Large intestine (tissue), 3 donors: Measurements from ENCODE around the gene SBNO1. TPM values are rescaled to one million over a fixed set of nuclear protein-coding genes. Genes with fewer than 3 reads are reported as not detected.
A peak's percentile ranks its signal among the peaks of the same experiment; 100 is the strongest.
"Not testable (repeated sequence)": the region's sequence is repeated elsewhere in the genome, so short reads cannot be mapped to it uniquely, and the experiment has no call there.

Source experiments
- DNase-seq, 2 donors: peaks; one replicate each; pipeline versions ENCODE4 v3.0.0 to v3.0.0-alpha.2; 2013
- H3K27ac ChIP-seq: one replicate; pipeline ENCODE4 v1.5.1; 2013; ENCODE audit warnings: low read length
- H3K27me3 ChIP-seq: 2 replicates; pipeline ENCODE4 v1.6.1; 2013; ENCODE audit warnings: low read length; ENCODE audit not compliant: control insufficient read depth, insufficient read depth
- H3K36me3 ChIP-seq: 2 replicates; pipeline ENCODE4 v1.6.1; 2013; ENCODE audit warnings: low read length; ENCODE audit not compliant: control insufficient read depth, insufficient read depth
- H3K4me1 ChIP-seq: one replicate; pipeline ENCODE4 v1.6.1; 2013; ENCODE audit warnings: low read length; ENCODE audit not compliant: control insufficient read depth, insufficient read depth
- H3K4me3 ChIP-seq: one replicate; pipeline ENCODE4 v1.5.1; 2013; ENCODE audit warnings: low read length
- H3K9me3 ChIP-seq: one replicate; pipeline ENCODE4 v1.6.1; 2013; ENCODE audit warnings: mild to moderate bottlenecking, low read depth, low read length, moderate library complexity; ENCODE audit not compliant: control insufficient read depth
- WGBS: methylation state at CpG from one replicate; pipeline ENCODE4 v1.1.5; 2013; ENCODE audit warnings: low lambda C conversion rate; ENCODE audit not compliant: insufficient coverage; 5-methylcytosine and 5-hydroxymethylcytosine counted together
- polyA plus RNA-seq: library from polyadenylated mRNA; unstranded; fragments of 120-200 nt; gene quantifications from one replicate; pipeline ENCODE4 v1.2.1, GENCODE V29; 2013

SBNO1 gene
- polyA plus RNA-seq, 1 donor = 18.8 TPM

DNA sequence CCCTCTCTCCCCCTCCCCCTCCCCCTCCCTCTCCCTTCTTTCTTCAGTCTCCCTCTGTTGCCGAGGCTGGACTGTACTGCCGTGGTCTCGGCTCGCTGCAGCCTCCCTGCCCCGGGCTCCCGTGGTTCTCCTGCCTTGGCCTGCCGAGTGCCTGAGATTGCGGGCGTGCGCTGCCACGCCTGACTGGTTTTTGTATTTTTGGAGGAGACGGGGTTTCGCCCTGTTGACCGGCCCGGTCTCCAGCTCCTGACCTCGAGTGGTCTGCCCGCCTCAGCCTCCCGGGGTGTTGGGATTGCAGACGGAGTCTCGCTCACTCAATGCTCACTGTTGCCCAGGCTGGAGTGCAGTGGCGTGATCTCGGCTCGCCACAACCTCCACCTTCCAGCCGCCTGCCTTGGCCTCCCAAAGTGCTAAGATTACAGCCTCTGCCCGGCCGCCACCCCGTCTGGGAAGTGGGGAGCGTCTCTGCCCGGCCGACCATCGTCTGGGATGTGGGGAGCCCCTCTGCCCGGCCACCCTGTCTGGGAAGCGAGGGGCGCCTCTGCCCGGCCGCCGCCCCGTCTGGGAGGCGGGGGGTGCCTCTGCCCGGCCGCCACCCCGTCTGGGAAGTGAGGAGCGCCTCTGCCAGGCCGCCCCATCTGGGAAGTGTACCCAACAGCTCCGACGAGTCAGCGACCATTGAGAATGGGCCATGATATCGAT, 7.2 kb upstream of the SBNO1 start:
- H3K4me3 ChIP-seq, H3K36me3 ChIP-seq, H3K4me1 ChIP-seq, H3K9me3 ChIP-seq, DNase-seq, H3K27me3 ChIP-seq, H3K27ac ChIP-seq: not testable (repeated sequence)
- no CpG with 5 or more reads among the region's 48 CpGs for WGBS

DNA sequence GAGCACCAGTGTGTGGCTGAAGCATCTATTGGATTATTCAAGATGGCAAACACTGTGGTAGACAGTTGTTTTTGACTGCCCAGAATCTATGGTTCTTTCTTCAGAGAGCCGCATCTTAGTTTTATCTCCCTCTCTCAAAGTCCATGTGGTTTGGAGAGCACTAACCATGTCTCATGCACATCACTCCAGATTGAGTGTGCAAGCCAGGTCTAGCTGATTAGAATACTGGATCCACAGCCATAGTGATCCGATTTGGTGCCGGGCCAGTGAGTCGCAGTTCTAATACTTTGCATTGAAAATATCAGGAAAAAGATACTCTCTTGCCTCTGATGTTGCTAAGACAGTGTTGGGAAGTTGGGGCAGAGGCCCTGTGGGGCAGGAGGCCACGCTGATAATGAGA, 4.6 kb upstream of the SBNO1 start:
- Histone ChIP-seq H3K9me3 (peaks cover 5% of the 10 kb centered on the region), H3K27me3 (no peaks in the 10 kb centered on the region), H3K36me3 (no peaks in the 10 kb centered on the region), H3K4me3 (no peak overlapping the region), H3K27ac (no peak overlapping the region), H3K4me1 (no peaks in the 10 kb centered on the region)
- DNase-seq = no peak
- no CpG with 5 or more reads among the region's 5 CpGs for WGBS

DNA sequence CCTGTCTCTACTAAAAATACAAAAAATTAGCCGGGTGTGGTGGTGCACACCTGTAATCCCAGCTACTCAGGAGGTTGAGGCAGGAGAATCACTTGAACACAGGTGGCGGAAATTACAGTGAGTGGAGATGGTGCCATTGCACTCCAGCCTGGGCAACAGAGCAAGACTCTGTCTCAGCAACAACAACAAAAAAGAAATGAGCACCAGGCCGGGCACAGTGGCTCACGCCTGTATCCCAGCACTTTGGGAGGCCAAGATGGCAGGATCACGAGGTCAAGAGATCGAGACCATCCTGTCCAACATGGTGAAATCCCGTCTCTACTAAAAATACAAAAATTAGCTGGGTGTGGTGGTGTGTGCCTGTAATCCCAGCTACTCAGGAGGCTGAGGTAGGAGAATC, 3.8 kb upstream of the SBNO1 start:
- WGBS = no CpG with 5 or more reads among the region's 7 CpGs
- not testable (repeated sequence) for H3K4me1 ChIP-seq, H3K27me3 ChIP-seq, H3K9me3 ChIP-seq, H3K4me3 ChIP-seq, H3K36me3 ChIP-seq, DNase-seq, H3K27ac ChIP-seq

DNA sequence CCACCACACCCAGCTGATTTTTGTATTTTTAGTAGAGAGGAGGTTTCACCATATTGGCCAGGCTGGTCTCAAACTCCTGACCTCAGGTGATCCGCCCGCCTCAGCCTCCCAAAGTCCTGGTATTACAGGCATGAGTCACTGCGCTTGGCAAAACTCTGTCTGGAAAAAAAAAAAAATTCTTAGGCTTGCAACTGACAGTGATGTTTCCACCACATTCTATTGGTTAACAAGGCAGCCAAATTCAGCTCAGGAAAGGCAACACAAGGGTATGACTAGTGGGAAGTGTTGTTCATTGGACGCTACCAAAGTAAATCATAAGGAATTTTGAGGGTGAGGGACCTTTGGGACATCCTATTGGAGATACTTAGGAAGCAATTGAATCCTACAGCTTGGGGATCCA, 2.9 kb upstream of the SBNO1 start:
- WGBS = no CpG with 5 or more reads among the region's 4 CpGs
- no peak for DNase-seq

DNA sequence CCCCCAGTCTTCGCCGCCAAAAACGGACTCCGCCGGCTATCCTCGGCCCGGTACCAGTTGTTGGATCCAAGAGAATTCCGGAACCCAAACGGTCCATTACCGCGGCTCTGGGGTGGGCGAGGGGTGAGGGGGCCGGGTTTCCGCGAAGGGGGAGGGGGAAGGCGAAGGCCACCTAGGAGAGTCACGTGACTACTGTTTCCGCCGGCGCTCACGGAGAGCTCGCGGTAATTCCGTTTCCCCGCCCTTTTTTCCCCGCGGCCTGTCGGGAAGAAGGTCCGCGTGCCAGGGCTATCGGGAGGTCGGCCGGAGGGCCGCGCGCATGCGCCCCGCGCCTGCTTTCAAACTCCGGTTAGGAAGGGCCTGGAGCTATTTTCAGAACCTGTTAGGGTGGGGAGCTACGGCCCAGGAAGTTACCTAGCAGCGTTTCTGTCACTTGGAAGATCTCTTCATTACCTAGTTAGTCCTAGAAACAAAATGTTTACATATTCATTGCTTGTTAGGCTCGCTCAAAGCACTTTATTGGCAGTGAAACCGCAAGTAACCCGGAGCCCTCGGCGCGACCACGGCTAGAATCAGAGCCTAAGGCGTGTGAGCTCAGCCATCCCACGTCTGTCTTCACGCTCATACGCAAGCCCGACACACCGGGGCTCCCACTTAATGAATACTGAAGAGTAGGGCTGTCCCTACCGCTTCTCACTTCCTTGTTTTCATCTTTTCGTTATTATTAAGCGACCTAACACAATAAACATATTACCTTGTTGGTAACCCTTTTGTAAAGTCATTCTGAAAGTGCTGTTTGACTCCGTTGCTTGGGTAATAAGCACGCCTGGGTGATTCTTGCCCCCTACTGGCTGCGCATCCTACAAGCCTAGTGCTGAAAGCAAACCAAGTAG, 624 bp upstream of the SBNO1 start:
- H3K27ac ChIP-seq = peak overlapping the region; percentile 93
- H3K27me3 ChIP-seq = no peaks in the 10 kb centered on the region
- no peaks in the 10 kb centered on the region for H3K36me3 ChIP-seq
- no peaks in the 10 kb centered on the region for H3K9me3 ChIP-seq
- H3K4me1 ChIP-seq = peaks cover 7% of the 10 kb centered on the region
- 0% methylated on average over 2 of the region's 61 CpGs for WGBS
- DNase-seq = peak; percentile 99
- peak overlapping the region; percentile 94 for H3K4me3 ChIP-seq

More for the DNA sequence above, 2.9 kb upstream of the SBNO1 start:
- no peak overlapping the region for H3K27ac ChIP-seq
- peaks cover 5% of the 10 kb centered on the region for H3K9me3 ChIP-seq
- no peaks in the 10 kb centered on the region for H3K27me3 ChIP-seq
- H3K36me3 ChIP-seq = no peaks in the 10 kb centered on the region
- peaks cover 7% of the 10 kb centered on the region for H3K4me1 ChIP-seq
- H3K4me3 ChIP-seq = no peak overlapping the region

DNA sequence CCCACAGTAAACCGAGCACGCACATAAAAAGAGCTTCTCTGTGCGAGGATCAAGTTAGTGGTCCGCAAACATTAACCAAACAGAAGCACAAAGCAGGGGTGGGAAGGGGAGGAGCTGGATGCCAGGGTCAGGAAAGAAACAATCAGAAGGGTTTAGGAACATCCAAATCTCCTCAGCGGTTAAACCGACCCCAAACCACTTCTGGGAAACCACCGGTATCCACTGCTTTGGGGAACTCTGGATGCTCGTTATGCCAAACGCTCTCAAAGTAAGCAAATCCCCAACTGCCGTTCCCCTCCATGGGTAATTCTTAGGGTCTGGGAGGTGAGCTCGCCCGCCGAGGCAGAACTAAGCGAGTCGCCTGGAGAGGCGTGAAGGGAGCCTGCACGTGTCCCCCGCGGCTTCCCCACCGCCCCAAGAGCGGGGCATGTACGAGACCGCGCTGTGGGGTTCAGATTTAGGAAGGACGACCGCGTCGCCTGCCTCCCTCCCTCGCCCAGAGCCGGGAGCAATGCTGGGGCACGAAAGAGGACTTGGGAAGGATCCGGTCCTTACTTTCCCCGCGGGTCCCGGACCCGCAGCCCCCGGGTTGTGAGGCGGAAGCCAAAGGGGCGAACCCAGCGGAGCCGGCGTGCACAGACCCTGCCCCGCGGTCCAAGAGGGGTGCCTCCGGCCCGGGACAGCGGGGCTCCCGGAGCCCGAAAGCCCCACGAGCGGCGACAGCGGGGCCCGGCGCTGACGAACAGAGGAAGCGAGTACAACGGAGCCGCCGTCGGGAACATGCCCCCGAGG, 711 bp downstream of the SBNO1 start:
- H3K4me3 ChIP-seq = peak overlapping the region; percentile 94
- WGBS = 0% methylated on average over 3 of the region's 62 CpGs
- H3K27me3 ChIP-seq = no peaks in the 10 kb centered on the region
- H3K27ac ChIP-seq = peak overlapping the region; percentile 25
- DNase-seq = peak in 1 of 2 donors; percentile 39
- peaks cover 7% of the 10 kb centered on the region for H3K4me1 ChIP-seq
- H3K36me3 ChIP-seq = no peaks in the 10 kb centered on the region
- no peaks in the 10 kb centered on the region for H3K9me3 ChIP-seq

DNA sequence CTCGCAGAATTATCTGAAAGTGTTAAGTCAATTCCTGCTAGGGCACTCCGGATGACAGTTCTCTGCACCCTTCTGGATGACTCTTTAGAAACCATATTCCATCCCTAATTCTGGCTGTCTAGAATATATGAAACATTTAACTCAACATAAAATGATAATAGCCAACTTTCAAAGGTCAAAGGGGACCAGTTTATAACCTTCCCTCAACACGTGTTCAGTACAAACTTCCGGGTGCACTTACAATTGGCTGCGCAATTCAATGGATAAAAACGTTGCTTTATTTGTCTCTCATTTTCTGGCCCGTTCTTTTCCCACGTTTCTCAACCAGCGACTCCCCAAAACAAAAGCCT, 1.3 kb downstream of the SBNO1 start:
- peak in 1 of 2 donors; percentile 54 for DNase-seq
- Histone ChIP-seq H3K36me3 (no peaks in the 10 kb centered on the region), H3K4me1 (peaks cover 7% of the 10 kb centered on the region), H3K27ac (peak overlapping the region; percentile 25), H3K27me3 (no peaks in the 10 kb centered on the region), H3K4me3 (peak overlapping the region; percentile 94), H3K9me3 (no peaks in the 10 kb centered on the region)
- whole genome bisulfite sequencing = no CpG with 5 or more reads among the region's 9 CpGs

DNA sequence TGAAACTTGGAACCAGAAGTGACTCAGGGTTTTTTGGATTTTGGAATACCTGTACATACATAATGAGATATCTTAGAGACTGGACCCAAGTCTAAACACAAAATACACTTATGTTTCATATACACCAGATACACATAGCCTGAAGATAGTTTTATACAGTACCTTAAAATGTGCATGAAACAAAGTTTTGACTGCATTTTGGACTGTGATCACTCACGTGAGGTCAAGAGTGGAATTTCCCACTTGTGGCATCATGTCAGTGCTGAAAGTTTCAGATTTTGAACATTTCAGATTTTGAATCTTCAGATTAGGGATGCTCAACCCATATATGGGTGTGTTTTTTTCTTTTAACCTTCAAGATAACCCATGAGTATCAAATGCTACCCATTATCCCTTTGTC, 6.6 kb downstream of the SBNO1 start:
- Histone ChIP-seq H3K4me3 (no peak overlapping the region), H3K36me3 (peaks cover 2% of the 10 kb centered on the region), H3K4me1 (peaks cover 5% of the 10 kb centered on the region), H3K9me3 (no peaks in the 10 kb centered on the region), H3K27me3 (no peaks in the 10 kb centered on the region), H3K27ac (no peak overlapping the region)
- WGBS = 100% methylated on average over 1 of the region's 1 CpG
- DNase-seq = no peak

DNA sequence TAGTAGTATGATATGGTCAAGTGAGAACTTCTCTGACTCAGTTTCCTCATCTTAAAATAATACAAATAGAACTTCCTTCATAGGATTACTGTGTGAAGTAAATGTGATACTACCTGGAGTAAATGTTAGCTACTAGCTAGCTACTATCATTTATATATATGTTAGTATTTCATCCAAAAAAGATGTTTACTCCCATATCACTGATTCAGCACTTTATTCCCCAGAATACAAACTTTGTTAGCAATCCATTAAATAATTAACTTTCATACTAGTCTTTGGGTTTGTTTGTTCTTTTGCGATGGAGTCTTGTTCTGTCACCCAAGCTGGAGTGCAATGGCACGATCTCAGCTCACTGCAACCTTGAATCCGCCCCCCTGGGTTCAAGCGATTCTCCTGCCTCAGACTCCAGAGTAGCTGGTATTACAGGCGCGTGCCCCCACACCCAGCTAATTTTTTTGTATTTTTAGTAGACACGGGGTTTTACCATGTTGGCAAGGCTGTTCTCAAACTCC, 8.4 kb downstream of the SBNO1 start:
- Histone ChIP-seq H3K36me3 (peaks cover 2% of the 10 kb centered on the region), H3K27me3 (no peaks in the 10 kb centered on the region), H3K9me3 (no peaks in the 10 kb centered on the region), H3K27ac (no peak overlapping the region), H3K4me3 (no peak overlapping the region), H3K4me1 (no peaks in the 10 kb centered on the region)
- DNase-seq = no peak
- WGBS = no CpG with 5 or more reads among the region's 7 CpGs

DNA sequence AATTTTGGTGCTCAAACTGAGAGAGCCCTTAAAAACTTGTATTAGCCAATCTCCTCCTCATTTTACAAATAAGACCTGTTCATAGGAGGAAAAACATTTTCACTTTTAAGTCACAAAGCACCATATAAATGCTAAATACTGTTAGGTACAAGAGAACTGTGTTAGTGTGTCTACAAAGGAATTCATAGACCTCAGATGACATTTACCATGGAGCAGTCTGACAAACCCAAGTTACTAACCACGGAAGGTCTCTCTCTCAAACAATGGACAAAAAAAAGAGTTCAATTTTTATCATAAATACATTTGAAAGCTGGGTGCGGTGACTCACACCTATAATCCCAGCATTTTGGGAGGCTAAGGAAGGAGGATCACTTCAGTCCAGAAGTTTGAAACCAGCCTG, 10.0 kb downstream of the SBNO1 start:
- H3K4me1 ChIP-seq = no peaks in the 10 kb centered on the region
- WGBS = no CpG with 5 or more reads among the region's 2 CpGs

More for the DNA sequence above, 10.0 kb downstream of the SBNO1 start:
- Histone ChIP-seq H3K36me3 (peaks cover 7% of the 10 kb centered on the region), H3K27ac (no peak overlapping the region), H3K4me3 (no peak overlapping the region), H3K27me3 (no peaks in the 10 kb centered on the region), H3K9me3 (no peaks in the 10 kb centered on the region)
- no peak for DNase-seq
